Adipocyte (in vitro differentiated cells): ENCODE data around the gene XYLT1.

ENCODE experiments used
- DNase-seq: peaks from one replicate; pipeline ENCODE4 v3.0.0-alpha.2; 2015; ENCODE audit warnings: low read depth
- H3K27me3 ChIP-seq: replicated peaks from 2 replicates; pipeline ENCODE4 v1.7.0; 2013; ENCODE audit warnings: mild to moderate bottlenecking, low read length, moderate library complexity; ENCODE audit not compliant: control insufficient read depth, insufficient read depth
- H3K36me3 ChIP-seq: 2 replicates; pipeline ENCODE4 v1.7.0; 2013; ENCODE audit warnings: low read length, mild to moderate bottlenecking, moderate library complexity; ENCODE audit not compliant: control insufficient read depth, insufficient read depth, severe bottlenecking
- H3K4me1 ChIP-seq: 2 replicates; pipeline ENCODE4 v1.7.0; 2013; ENCODE audit warnings: mild to moderate bottlenecking, low read length, moderate library complexity; ENCODE audit not compliant: control insufficient read depth, insufficient read depth
- H3K4me3 ChIP-seq: 2 replicates; pipeline ENCODE4 v1.7.0; 2013; ENCODE audit warnings: mild to moderate bottlenecking, low read length, moderate library complexity
- H3K9ac ChIP-seq: 2 replicates; pipeline ENCODE4 v1.7.0; 2013; ENCODE audit warnings: mild to moderate bottlenecking, low read length, moderate library complexity
- H3K9me3 ChIP-seq: 2 replicates; pipeline ENCODE4 v1.7.0; 2013; ENCODE audit warnings: mild to moderate bottlenecking, low read length, moderate library complexity; ENCODE audit not compliant: control insufficient read depth

The XYLT1 gene

GRCh38 chr16:17377360-17378324 is 93.1 kb downstream of the XYLT1 start:
- Histone ChIP-seq H3K4me1 (peaks cover 19% of the 10 kb centered on the region), H3K4me3 (no peak overlapping the region), H3K27me3 (no peaks in the 10 kb centered on the region), H3K9ac (no peak overlapping the region), H3K36me3 (no peaks in the 10 kb centered on the region), H3K9me3 (no peaks in the 10 kb centered on the region)
- DNase-seq: no peak

GRCh38 chr16:17375461-17376304 is 95.1 kb downstream of the XYLT1 start:
- H3K9ac ChIP-seq: no peak overlapping the region
- H3K36me3 ChIP-seq: no peaks in the 10 kb centered on the region
- peaks cover 19% of the 10 kb centered on the region for H3K4me1 ChIP-seq
- no peaks in the 10 kb centered on the region for H3K9me3 ChIP-seq
- no peak overlapping the region for H3K4me3 ChIP-seq
- no peaks in the 10 kb centered on the region for H3K27me3 ChIP-seq
- DNase-seq: no peak

GRCh38 chr16:17374668-17375255 is 96.0 kb downstream of the XYLT1 start:
- Histone ChIP-seq H3K9ac (no peak overlapping the region), H3K4me3 (no peak overlapping the region), H3K9me3 (no peaks in the 10 kb centered on the region), H3K4me1 (peaks cover 25% of the 10 kb centered on the region), H3K27me3 (no peaks in the 10 kb centered on the region), H3K36me3 (no peaks in the 10 kb centered on the region)
- no peak for DNase-seq

GRCh38 chr16:17373533-17373932 is 97.2 kb downstream of the XYLT1 start:
- Histone ChIP-seq H3K9me3 (no peaks in the 10 kb centered on the region), H3K36me3 (no peaks in the 10 kb centered on the region), H3K27me3 (no peaks in the 10 kb centered on the region), H3K4me3 (no peak overlapping the region), H3K9ac (no peak overlapping the region), H3K4me1 (peaks cover 15% of the 10 kb centered on the region)
- DNase-seq: no peak

GRCh38 chr16:17372386-17372785 is 98.4 kb downstream of the XYLT1 start:
- DNase-seq: no peak
- H3K4me3 ChIP-seq: no peak overlapping the region
- H3K9ac ChIP-seq: no peak overlapping the region
- H3K9me3 ChIP-seq: no peaks in the 10 kb centered on the region
- H3K27me3 ChIP-seq: no peaks in the 10 kb centered on the region
- no peaks in the 10 kb centered on the region for H3K36me3 ChIP-seq
- peaks cover 14% of the 10 kb centered on the region for H3K4me1 ChIP-seq

- no peaks in the 10 kb centered on the region for H3K9me3 ChIP-seq
- no peaks in the 10 kb centered on the region for H3K36me3 ChIP-seq
- no peaks in the 10 kb centered on the region for H3K27me3 ChIP-seq
- H3K4me3 ChIP-seq: no peak overlapping the region
- no peak for DNase-seq
- peaks cover 23% of the 10 kb centered on the region for H3K4me1 ChIP-seq
- no peak overlapping the region for H3K9ac ChIP-seq
Observed at GRCh38 chr16:17371299-17371698, 99.5 kb downstream of the XYLT1 start.

- DNase-seq: no peak
- H3K9me3 ChIP-seq: no peaks in the 10 kb centered on the region
Observed at GRCh38 chr16:17370731-17371285, 100.0 kb downstream of the XYLT1 start.

GRCh38 chr16:17370223-17370707 is 100.5 kb downstream of the XYLT1 start:
- H3K4me3 ChIP-seq: no peak overlapping the region
- no peak overlapping the region for H3K9ac ChIP-seq
- peak; percentile 24 for DNase-seq
- H3K36me3 ChIP-seq: no peaks in the 10 kb centered on the region
- H3K4me1 ChIP-seq: peaks cover 34% of the 10 kb centered on the region
- no peaks in the 10 kb centered on the region for H3K27me3 ChIP-seq
- no peaks in the 10 kb centered on the region for H3K9me3 ChIP-seq

More at GRCh38 chr16:17370731-17371285, 100.0 kb downstream of the XYLT1 start:
- H3K4me1 ChIP-seq: peaks cover 28% of the 10 kb centered on the region
- no peak overlapping the region for H3K9ac ChIP-seq
- no peak overlapping the region for H3K4me3 ChIP-seq
- H3K27me3 ChIP-seq: no peaks in the 10 kb centered on the region
- H3K36me3 ChIP-seq: no peaks in the 10 kb centered on the region

- no peaks in the 10 kb centered on the region for H3K27me3 ChIP-seq
- no peaks in the 10 kb centered on the region for H3K9me3 ChIP-seq
- H3K4me3 ChIP-seq: no peak overlapping the region
- no peak for DNase-seq
- H3K4me1 ChIP-seq: peaks cover 40% of the 10 kb centered on the region
- H3K9ac ChIP-seq: no peak overlapping the region
- no peaks in the 10 kb centered on the region for H3K36me3 ChIP-seq
Observed at GRCh38 chr16:17369421-17370222, 101.1 kb downstream of the XYLT1 start.

- H3K9me3 ChIP-seq: no peaks in the 10 kb centered on the region
- H3K4me3 ChIP-seq: no peak overlapping the region
- no peaks in the 10 kb centered on the region for H3K27me3 ChIP-seq
- H3K4me1 ChIP-seq: peaks cover 47% of the 10 kb centered on the region
- no peak for DNase-seq
- no peak overlapping the region for H3K9ac ChIP-seq
- no peaks in the 10 kb centered on the region for H3K36me3 ChIP-seq
Observed at GRCh38 chr16:17368951-17369350, 101.8 kb downstream of the XYLT1 start.
